ENCODE measurements around the gene GCN1. TPM values are rescaled to one million over a fixed set of nuclear protein-coding genes. Genes with fewer than 3 reads are reported as not detected.

The GCN1 gene
- total RNA-seq, 2 experiments from 2014 or later, result 217 to 343 TPM

DNA sequence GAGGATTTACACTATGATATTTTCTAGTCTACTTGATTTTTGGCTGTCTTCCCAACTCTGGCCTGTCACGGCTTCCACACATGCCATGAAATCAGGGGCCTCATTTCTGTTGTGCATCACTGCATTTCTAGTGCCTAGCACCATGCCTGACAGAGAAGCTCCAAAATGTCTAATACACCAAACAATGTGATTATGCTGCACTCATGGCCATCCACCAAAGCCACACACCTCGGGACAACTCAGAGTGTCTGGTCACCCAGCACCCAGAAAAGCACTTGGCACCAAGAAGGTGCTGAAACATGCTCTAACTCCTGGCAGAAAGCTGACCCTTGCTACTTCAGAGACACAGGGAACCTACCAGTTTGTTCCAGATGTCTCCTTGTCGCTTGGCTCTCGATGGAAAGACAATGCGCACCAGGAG, 11.3 kb downstream of the GCN1 start:
- TF ChIP-seq CTCF (conservative IDR thresholded peaks at IDR 0.05; ENCODE audit: low read length) (no peak), EZH2phosphoT487 (IDR thresholded peaks at IDR 0.05; ENCODE audit: borderline replicate concordance, low read depth, low read length) (no peak)
- ChIA-PET CTCF (ENCODE audit: unreplicated experiment) (no interaction called here), POLR2A (interaction anchor here (1.2 kb wide), 1 partner anchor 13 kb away, joined by 4 read pairs; no protein-coding TSS in a partner anchor)
- no peak overlapping the region for H3K4me3 ChIP-seq (ENCODE audit: low read depth, low read length, poor library complexity, severe bottlenecking)
- no peaks in the 10 kb centered on the region for H3K9me3 ChIP-seq (ENCODE audit: low read length)
- no peak overlapping the region for H3K27ac ChIP-seq (ENCODE audit: low read depth, low read length, poor library complexity, severe bottlenecking)
- H3K36me3 ChIP-seq (ENCODE audit: insufficient read depth, low read length), result peaks cover 98% of the 10 kb centered on the region
- no peak overlapping the region for H3K4me2 ChIP-seq (ENCODE audit: low read length)
- no peak overlapping the region for H2AFZ ChIP-seq (ENCODE audit: low read length)
- no TSS peak for BruUV-seq (replicated peaks)
- H3K4me1 ChIP-seq (ENCODE audit: insufficient read depth, low read length, poor library complexity, severe bottlenecking), result no peaks in the 10 kb centered on the region
- peaks cover 42% of the 10 kb centered on the region; the same call in 1 of the 2 replicates for H3K79me2 ChIP-seq (ENCODE audit: insufficient read depth, low read depth, low read length)
- no peak for DNase-seq (ENCODE audit: low spot score)
- intact Hi-C loops (cut with micrococcal nuclease; ENCODE audit: unreplicated experiment), result no loop called here
- H4K20me1 ChIP-seq (ENCODE audit: insufficient read depth, low read length), result no peaks in the 10 kb centered on the region
- no peaks in the 10 kb centered on the region for H3K9me2 ChIP-seq (ENCODE audit: insufficient read depth, low read length)

- TSS peak; percentile 14 for BruUV-seq (replicated peaks)
- intact Hi-C loops (cut with micrococcal nuclease; ENCODE audit: unreplicated experiment), result no loop called here
- H3K9me3 ChIP-seq (ENCODE audit: low read length), result no peaks in the 10 kb centered on the region
- ChIA-PET POLR2A (no interaction called here), CTCF (ENCODE audit: unreplicated experiment) (no interaction called here)
- no peak overlapping the region for H3K4me3 ChIP-seq (ENCODE audit: low read depth, low read length, poor library complexity, severe bottlenecking)
- no peak overlapping the region for H2AFZ ChIP-seq (ENCODE audit: low read length)
- H3K79me2 ChIP-seq (ENCODE audit: insufficient read depth, low read depth, low read length), result peaks cover 32% of the 10 kb centered on the region; the same call in 1 of the 2 replicates
- peaks cover 98% of the 10 kb centered on the region for H3K36me3 ChIP-seq (ENCODE audit: insufficient read depth, low read length)
- H3K27ac ChIP-seq (ENCODE audit: low read depth, low read length, poor library complexity, severe bottlenecking), result no peak overlapping the region
- no peaks in the 10 kb centered on the region for H4K20me1 ChIP-seq (ENCODE audit: insufficient read depth, low read length)
- TF ChIP-seq EZH2phosphoT487 (IDR thresholded peaks at IDR 0.05; ENCODE audit: borderline replicate concordance, low read depth, low read length) (no peak), CTCF (conservative IDR thresholded peaks at IDR 0.05; ENCODE audit: low read length) (no peak)
- no peak for DNase-seq (ENCODE audit: low spot score)
- H3K4me2 ChIP-seq (ENCODE audit: low read length), result no peak overlapping the region
- H3K9me2 ChIP-seq (ENCODE audit: insufficient read depth, low read length), result no peaks in the 10 kb centered on the region
- H3K4me1 ChIP-seq (ENCODE audit: insufficient read depth, low read length, poor library complexity, severe bottlenecking), result no peaks in the 10 kb centered on the region
Measured at GRCh38 chr12:120181991-120182631, 12.4 kb downstream of the GCN1 start.

DNA sequence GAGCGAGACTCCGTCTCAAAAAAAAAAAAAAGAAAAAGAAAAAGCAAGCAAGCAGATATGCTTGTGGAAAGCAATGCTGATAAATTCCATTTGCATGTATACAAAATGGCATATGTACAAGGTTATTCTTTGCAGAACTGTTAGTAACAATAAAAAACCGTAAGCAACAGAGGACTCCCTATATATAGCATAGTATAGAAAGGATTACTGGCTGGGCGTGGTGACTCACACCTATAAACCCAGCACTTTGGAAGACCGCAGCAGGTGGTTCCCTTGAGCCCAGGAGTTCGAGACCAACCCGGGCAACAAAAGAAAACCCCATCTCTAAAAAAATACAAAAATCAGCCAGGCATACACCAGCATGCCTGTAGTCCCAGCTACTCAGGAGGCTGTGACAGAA, 13.5 kb downstream of the GCN1 start:
- H3K4me2 ChIP-seq (ENCODE audit: low read length), result no peak overlapping the region
- H3K9me3 ChIP-seq (ENCODE audit: low read length), result no peaks in the 10 kb centered on the region
- H3K27ac ChIP-seq (ENCODE audit: low read depth, low read length, poor library complexity, severe bottlenecking), result no peak overlapping the region
- no peak overlapping the region for H3K4me3 ChIP-seq (ENCODE audit: low read depth, low read length, poor library complexity, severe bottlenecking)
- H3K79me2 ChIP-seq (ENCODE audit: insufficient read depth, low read depth, low read length), result peaks cover 25% of the 10 kb centered on the region; the same call in 1 of the 2 replicates
- intact Hi-C loops (cut with micrococcal nuclease; ENCODE audit: unreplicated experiment), result no loop called here
- no peak overlapping the region for H2AFZ ChIP-seq (ENCODE audit: low read length)
- no peak for DNase-seq (ENCODE audit: low spot score)
- no peaks in the 10 kb centered on the region for H4K20me1 ChIP-seq (ENCODE audit: insufficient read depth, low read length)
- H3K36me3 ChIP-seq (ENCODE audit: insufficient read depth, low read length), result peaks cover 98% of the 10 kb centered on the region
- H3K9me2 ChIP-seq (ENCODE audit: insufficient read depth, low read length), result no peaks in the 10 kb centered on the region
- ChIA-PET CTCF (ENCODE audit: unreplicated experiment) (no interaction called here), POLR2A (no interaction called here)
- no TSS peak for BruUV-seq (replicated peaks)
- TF ChIP-seq CTCF (conservative IDR thresholded peaks at IDR 0.05; ENCODE audit: low read length) (no peak), EZH2phosphoT487 (IDR thresholded peaks at IDR 0.05; ENCODE audit: borderline replicate concordance, low read depth, low read length) (no peak)
- no peaks in the 10 kb centered on the region for H3K4me1 ChIP-seq (ENCODE audit: insufficient read depth, low read length, poor library complexity, severe bottlenecking)

Data from OCI-LY7 (cell line).